AG09319 (cell line): Measurements from ENCODE around the gene CFAP126.
"Not testable (repeated sequence)": the region's sequence is repeated elsewhere in the genome, so short reads cannot be mapped to it uniquely, and the experiment has no call there.

Experiments
- DNase-seq: peaks from one replicate; pipeline ENCODE4 v3.0.0-alpha.2; 2010; ENCODE audit warnings: low read depth; ENCODE audit errors: extremely low read depth
- CTCF ChIP-seq: IDR thresholded peaks from 2 replicates; pipeline ENCODE4 v1.5.1; 2011; ENCODE audit warnings: low read depth, mild to moderate bottlenecking, inconsistent platforms, low read length, moderate library complexity

The CFAP126 gene

GRCh38 chr1:161367684-161368400 lies at the start of gene CFAP126:
Gene CFAP126 (minus strand): TSS chr1:161367876. CDS start chr1:161367868, 8 bp downstream.
- TF ChIP-seq CTCF = no peak
- DNase-seq = no peak

GRCh38 chr1:161413050-161413449 lies 45.4 kb upstream of the CFAP126 start:
- not testable (repeated sequence) for DNase-seq

- DNase-seq = not testable (repeated sequence)
Observed at GRCh38 chr1:161410636-161410970, 42.9 kb upstream of the CFAP126 start.

GRCh38 chr1:161409848-161410635 lies 42.4 kb upstream of the CFAP126 start:
- not testable (repeated sequence) for DNase-seq

- TF ChIP-seq CTCF = no peak
- DNase-seq = no peak
Observed at GRCh38 chr1:161408429-161409052, 40.9 kb upstream of the CFAP126 start.

- no peak for TF ChIP-seq CTCF
- no peak for DNase-seq
Observed at GRCh38 chr1:161407451-161407985, 39.8 kb upstream of the CFAP126 start.

GRCh38 chr1:161406551-161406950 lies 38.9 kb upstream of the CFAP126 start:
- not testable (repeated sequence) for DNase-seq

GRCh38 chr1:161404051-161404597 lies 36.4 kb upstream of the CFAP126 start:
- DNase-seq = no peak
- TF ChIP-seq CTCF = no peak

- no peak for DNase-seq
- no peak for TF ChIP-seq CTCF
Observed at GRCh38 chr1:161402446-161402845, 34.8 kb upstream of the CFAP126 start.
